GM04503 (cell line): ENCODE data around the gene NAALADL2.

ENCODE experiments used
- DNase-seq: peaks from one replicate; pipeline ENCODE4 v3.0.0-alpha.2; 2012; ENCODE audit warnings: low read depth

The NAALADL2 gene

DNA sequence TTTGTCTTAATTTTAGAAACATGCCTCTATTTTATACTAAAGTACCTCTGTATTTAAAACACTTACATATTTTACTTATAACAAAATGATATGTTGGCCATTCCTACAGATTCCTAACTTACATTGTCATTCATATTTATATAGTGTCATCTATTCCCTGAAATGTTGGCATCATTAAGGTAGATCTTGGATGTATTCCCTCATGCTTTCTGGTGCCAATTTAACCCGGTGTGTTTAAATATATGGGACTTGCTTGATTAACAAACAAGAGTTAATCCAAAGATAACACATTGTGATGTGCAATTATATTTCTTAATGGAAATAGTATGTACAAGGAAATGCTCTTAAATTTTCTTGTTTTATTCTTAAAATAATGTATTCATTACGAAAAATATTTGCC, 352.3 kb downstream of the NAALADL2 start:
- no peak for DNase-seq

DNA sequence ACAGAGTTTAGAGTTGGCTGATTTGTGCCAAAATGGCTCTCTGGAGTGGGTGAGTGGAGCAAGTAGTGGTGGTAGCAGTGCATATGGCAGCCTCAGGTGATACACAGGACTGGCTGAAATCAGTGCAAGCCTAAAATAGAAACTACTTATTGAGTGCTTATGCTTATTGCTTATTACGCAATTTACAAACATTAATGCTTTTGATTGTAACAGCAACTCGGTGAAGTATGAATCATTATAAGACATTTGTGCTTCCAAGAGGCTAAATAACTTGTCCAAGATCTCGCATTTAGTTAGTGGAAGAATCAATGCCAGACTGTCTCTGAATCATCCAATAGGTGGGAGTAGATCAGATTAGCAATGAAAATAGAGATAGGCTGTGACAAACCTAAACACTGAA, 353.8 kb downstream of the NAALADL2 start:
- peak; percentile 9 for DNase-seq

DNA sequence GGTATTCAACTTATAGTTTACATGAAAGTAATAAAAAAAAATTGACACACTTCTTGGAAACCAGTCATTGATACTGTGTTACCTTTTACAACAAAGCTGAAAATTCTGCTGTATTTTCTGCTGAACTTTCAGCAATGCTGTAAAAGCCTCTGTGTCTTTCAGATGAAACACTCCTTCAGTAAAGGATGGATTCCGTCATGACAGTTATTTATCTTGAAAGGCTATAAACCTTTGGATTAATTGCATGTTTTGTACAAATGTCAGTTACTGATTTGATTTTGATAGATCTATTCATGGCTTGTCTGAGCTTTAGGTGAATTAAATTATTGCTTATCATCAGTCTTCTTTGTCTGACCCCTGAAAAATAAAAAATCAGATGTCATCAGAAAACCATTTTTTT, 355.1 kb downstream of the NAALADL2 start:
- DNase-seq: no peak

DNA sequence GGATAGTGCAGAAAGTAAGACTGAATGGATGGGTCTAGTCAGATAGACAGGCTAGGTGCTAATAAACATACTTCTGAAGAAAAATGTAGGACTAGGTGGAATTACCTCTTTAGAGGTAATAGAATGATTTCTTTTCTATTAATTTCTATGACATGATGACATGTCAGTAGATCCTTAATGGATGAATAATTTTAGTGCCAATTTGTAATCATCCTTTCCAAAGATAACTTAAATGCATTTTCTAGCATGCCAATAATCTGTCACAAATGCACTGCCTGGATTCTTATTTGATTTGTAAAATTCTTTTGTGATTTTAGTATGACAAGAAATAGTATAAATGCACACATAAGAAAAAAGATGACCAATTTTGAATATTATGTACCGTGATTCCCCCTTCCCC, 356.7 kb downstream of the NAALADL2 start:
- DNase-seq: no peak

DNA sequence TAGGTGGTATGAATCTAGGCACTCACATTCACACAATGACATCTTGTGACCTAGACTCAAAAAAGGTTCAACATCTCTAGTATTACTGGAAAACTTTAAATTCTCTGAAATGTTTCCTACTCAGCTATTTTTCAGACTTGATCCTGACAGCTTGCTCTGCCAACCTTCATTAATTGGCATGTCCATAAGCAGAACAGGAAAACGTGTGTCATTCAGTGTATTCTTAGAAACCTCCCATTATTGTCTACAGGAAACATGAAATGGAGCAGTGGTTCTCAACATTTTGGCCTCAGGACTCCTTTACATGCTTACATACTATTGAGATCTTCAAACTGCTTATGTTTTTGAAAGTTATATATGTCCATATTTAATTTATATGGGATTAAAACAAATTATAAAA, 363.2 kb downstream of the NAALADL2 start:
- no peak for DNase-seq

DNA sequence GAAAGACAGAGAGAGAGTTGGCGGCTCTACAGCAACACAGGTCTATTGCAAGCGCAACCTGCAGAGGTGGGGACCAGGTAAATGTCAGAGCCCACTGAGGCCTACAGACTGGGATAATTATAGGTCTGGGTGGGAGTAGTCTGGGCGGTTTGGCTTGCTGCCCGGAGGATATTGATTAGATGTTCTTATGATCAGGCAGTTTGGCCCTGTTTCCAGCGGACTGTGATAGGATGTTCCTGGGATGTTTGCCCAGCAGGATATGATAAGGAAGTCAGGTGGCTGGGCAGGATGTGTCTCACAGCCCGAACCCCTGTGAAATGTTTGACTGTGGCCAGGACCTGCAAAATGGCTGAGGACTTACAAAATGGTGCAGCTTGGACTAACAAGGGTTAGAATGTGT, 364.9 kb downstream of the NAALADL2 start:
- DNase-seq: no peak

DNA sequence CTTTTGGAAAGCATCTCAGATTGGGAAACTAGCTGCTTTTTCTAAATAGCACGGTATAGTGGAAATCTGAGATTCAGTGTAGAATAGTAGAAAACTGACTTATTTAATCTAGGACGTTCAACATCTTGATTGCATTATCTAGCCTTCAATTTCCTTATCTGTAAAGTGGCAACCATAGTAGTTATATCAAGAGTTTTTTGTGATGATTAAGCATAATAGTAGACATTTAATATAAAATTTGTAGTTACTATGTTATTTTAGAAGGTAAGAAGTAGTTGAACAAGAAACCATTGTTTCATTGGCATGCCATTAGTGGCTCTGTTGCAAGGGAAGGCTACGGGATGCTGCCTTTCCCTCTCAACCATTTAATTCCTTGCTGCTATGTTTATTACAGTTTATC, 367.3 kb downstream of the NAALADL2 start:
- DNase-seq: no peak

DNA sequence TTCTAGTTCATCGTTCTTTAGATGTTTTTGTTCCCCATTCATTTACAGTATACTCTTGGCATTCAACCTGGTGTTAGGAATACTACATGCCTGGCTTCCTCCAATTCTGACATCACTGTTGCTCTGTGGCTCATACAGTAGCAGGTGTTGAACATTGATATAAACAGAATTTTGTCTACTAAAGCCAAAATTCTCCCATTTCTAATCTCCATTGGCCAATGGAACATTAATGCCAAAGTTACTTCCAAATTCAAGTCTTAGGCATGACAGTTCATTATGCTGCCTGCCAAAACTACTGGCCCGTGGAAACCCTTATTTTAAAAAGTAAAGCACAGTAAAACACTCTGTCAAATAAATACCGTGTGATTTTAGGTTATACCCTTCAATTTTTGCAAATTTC, 368.0 kb downstream of the NAALADL2 start:
- DNase-seq: no peak

DNA sequence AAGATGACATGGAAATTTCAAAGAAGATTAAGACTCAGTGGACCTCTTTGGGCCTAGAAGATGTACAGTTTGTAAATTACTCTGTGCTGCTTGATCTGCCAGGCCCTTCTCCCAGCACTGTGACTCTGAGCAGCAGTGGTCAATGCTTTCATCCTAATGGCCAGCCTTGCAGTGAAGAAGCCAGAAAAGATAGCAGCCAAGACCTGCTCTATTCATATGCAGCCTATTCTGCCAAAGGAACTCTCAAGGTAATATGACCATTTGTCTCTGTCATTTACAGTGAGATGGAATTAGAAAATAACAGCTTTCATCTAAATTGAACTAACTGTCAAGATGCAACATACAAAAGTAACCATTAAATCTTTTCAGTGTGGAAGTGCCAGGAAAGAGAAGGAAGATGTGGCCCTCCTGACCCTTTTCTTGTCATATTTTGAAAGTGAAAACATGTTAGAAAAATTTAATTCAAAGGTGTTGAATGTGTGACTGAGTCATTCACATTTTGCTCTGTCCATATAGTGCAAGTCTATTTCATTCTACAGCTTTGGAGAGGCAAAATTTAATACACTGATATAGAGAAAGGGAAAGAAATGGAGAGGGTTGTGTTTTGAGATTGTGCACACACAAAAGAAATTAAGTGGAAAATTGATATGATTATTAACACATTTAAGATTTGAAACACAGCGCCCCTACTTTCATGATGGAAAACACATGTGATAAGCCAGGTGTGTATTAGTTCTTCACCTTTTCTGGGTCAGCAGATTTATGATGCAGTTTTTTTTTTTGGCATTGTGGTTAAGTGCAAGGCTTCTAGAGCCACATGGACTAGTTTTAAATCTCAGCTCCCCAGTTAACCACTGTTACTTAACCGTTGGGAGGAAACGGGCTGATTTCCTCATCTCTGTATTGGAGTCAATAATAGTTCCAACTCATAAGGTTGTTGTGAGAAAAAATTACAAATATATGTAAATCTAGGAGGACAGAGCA, 375.1 kb downstream of the NAALADL2 start:
- no peak for DNase-seq

DNA sequence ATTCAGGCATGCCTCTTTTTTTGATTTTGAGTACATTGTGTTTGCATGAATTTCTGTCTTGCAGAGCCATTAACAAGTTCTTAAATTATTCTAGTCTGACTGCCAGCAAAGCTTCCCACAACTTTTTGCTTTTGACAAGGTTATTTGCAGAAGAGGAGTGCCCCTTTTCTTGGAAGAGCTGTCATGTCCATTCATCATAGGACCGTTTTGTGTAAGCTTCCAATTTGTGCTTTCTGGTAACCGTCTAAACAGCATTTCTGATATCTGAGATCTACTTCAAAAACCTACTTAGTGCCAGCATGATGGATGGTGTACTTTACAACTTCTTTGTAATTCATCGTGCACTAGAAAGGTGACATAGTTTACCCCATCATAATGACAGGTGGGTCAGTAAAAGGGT, 379.7 kb downstream of the NAALADL2 start:
- no peak for DNase-seq

DNA sequence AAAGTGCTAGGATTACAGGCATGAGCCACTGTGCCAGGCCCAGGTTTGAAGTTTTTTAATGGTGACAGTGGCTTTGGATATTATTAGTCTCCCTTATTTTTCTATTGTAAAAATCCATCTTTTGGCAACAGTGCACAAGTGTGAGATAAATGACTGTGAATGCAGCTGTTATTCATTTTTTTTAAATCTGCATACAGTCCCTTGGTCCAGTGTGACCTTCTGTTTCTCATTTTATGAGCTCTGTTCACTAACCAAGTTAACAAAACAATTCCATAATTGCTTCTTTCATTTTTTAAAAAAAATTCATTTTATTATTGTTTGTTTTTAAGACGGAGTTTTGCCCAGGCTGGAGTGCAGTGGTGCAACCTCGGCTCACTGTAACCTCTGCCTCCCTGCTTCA, 381.8 kb downstream of the NAALADL2 start:
- DNase-seq: no peak

DNA sequence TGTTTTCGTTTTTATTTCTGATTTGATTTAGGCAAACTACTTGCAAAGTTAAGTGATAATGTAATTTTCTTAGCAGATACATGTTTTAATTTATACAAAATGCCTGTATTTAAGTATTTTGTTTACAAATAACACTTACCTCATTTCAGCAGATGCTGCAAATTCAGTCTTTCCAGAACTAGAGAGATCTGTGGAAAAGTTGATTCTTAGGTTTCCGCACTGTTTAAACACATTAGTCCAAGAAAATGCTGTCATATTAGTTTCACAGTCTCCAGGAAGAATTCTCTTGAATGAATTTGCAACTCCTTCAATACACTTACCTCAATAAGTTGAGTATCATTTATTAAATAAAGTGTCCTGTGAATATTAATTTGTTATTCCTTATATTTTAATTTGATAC, 383.1 kb downstream of the NAALADL2 start:
- no peak for DNase-seq

DNA sequence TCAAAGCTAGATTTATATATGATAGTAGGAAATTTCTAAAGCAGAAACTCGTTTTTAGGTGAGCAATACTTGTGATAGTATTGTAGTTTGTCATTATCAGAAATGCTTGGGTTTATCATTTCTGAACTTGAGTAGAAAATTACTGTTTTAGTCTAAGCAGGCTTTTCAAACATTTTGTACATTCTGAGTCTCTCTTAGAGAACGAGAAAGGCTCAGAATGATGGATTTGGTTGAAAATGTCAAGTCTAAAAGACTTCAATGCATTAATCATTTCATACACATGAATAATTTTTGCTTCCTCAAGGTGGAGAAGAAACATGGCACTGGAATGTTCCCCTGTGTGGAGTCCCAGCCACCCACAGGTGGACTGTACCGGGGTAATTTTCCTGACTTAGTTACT, 387.1 kb downstream of the NAALADL2 start:
- no peak for DNase-seq

DNA sequence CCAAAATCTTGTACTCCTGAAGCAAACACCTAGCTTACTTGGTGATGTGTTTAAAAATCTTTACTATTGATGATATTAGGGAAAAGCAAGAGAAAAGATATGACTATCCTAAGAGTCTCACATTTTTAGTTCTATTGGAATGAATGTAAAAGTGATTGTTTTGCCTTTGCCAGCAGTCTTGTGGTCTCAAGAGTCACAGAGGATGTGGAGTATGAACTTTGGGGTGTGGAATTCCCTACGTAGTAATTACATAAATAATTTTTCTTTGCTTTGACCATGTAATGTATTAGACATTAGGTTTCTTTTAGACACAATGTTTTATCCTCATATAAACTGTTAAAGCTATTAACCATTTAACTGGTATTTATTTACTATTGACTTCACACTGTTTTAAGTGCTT, 387.6 kb downstream of the NAALADL2 start:
- no peak for DNase-seq

DNA sequence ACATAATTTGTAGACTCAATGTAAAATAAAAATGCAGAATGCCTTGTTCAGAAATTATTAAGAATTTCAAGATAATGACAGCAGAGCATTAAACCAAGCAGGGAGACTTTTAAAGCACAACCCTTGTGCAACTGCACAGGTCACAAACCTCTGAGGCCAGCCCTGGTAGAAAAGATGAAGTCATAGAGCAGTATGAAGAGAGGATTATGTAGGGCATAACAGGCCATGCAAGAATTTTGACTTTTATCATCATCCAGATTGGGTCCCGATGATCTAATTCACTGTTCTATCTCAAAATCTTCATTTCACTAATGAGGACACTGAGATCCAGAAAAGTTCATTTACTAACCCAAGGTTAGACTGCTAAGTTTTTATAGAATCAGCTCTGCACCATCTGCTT, 388.5 kb downstream of the NAALADL2 start:
- no peak for DNase-seq

DNA sequence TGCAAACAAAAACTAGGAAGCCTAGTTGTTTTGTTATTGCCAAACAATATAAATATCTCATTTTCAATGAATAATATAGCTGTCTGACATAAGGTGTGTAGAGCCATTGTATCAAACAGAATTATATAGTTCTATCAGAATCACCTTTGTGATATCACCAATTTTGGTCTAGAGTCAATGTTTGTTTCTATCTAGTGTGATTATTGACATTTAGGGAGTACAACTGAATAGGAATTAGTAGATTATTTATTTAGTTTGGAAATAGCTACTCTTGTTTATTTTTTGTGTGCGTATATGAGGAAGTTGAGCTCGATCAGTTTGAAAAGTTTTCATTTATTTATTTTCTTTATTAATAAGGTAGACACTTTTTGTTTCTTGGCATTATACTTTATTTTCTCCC, 389.7 kb downstream of the NAALADL2 start:
- no peak for DNase-seq

DNA sequence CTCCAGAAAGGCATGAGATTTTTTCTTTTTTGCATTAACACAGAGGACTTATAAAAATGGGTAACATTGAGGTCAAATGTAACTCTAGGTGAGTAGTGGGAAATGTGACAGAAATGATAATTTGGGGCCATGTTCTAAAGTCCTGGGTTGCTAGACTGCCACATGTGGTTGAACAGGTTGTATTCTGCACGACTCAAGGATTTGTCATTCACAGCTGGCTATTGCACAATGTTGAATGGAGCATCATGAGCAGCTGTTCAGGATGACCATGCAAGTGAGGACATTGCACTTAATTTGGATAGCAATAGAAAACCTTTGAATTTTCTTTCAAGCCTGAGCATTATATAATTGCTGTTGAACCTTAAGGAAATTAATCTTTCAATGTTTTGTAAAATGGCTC, 396.6 kb downstream of the NAALADL2 start:
- DNase-seq: no peak

DNA sequence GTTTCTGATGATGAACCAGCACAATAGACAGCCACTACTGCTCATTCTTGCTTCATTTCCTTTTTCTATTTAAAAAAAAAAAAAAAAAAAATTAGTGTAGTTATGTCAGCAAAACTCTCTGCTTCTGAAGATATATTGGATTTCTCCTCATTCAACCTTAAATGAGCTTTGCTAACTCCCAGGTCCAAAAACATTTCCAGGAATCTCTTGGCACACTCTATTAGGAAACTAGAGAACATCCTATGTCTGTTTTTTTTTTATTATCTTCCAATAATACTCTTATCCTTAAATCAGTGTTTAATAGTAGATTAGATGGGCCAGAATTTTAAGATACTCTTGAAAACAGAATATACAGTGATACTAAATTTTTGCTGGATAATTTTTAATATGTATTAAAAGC, 398.0 kb downstream of the NAALADL2 start:
- DNase-seq: no peak

DNA sequence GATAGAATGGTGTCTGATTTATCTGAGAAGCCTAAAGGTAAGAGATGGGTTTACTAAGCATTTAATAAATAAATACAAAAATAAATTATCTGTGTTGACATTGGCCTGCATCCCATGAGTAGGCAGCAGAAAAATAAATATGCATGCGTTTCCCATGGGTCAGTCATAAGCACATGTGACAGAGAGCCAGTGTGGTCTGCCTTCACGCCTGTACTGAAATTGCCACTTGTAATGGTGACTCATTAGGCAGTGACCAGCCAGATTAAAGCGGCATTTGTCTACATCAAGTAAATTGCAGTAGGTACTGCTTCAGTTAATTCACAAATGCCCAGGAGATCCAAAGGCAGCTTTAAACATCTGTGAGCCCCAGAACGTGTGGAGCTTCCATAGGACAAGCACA, 399.6 kb downstream of the NAALADL2 start:
- DNase-seq: no peak

DNA sequence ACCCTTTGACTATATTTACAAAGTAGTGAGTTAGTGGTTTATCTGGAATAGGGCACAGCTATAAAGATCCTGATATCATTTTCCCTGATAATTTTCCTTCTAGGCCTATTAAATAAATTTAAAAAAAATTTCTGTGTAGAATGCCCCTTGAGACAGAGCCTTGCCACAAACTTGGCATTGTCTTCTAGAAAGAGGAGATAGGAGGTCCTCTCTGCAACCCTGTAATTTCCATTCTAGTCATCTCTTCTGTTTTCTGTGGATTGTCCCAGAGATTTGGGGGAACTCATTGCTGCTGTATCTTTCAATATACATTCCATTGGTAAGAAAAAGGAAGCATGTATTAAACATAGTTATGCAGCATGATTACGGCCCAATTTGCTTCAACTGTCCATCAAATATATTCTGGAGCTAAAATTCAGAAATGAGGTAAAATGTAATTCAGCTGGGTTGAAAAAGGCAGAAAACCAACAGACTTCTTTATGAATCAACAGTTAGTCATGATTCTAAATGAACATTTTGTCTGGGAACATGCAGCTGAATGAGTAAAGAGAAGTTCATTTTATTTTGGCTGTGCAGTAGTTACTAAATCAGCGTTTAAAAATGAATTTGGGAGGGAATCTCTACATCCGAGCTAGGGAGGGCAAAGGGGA, 401.1 kb downstream of the NAALADL2 start:
- no peak for DNase-seq

DNA sequence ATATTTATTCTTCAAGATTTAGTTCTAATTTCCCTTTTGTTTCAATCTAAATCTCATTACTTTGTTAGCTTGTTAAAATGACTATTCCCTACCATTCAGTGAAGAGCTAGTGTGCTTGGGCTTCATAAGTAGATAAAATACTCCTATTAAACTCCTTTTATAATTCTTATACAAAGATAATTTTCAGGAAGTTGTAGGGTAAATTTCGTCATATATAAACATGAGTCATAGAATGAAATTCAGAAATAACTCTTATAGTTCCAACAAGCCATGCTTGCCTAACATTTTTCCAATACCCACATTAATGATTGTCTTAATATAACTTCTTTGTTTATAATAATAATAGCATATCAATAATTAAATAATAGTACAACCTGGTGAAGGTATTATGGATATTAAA, 407.3 kb downstream of the NAALADL2 start:
- DNase-seq: no peak

DNA sequence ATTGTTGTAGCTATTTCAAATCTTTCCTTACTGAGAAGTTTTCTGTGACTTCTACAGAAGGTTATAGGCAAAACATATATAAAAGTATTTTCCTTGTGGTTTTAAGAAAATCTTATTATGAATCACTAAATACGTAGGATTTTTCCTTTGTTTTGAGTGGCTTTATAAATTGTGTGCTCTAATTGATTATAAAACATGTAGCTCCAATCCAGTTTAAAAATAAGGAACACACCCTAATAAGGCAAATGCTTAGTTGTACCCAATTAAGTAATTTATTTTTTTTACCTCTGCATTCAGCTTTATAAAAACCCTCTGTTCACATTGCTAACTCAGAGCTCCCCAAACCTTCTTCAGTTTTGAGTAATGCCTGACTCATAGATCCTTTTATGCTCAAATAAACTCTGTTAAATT, 408.0 kb downstream of the NAALADL2 start:
- no peak for DNase-seq

DNA sequence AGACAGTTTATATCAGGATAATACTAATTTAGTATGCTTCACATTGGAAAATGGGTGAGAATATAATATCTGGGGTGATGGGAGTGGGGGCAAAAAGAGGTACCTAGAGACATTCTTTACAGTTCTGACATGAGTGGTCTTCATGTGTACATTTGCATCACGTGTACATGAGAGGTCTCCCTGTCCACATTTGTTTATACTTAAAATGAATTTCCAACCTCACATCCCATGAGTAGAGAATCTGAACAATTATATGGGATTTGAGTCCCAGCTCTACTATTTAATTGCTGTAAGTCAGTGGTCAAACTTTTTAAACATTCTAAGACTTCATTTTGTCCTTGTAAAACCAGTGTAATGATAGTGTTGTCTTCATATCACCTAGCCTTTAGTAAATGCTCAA, 408.4 kb downstream of the NAALADL2 start:
- no peak for DNase-seq

DNA sequence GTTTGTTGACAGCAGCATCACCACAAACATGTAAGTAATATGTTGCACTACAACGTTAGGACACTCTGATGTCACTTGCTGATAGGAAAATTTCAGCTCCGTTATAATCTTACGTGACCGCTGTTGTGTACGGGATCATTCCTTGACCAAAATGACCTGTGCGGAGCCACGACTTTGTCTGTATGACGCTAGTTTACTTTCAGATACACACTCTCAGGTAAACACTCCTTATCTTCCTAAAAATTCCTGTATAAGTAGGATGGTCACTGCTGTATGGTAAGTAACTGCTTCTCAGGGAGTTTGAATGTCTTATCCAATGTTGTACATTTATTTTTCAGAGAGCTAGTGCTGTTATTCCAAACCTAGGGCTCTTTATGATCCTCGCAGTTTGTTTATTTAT, 410.3 kb downstream of the NAALADL2 start:
- no peak for DNase-seq
